Nephron progenitor cell (in vitro differentiated cells): Measurements from ENCODE around the gene GCDH.

Experiments used
- DNase-seq: peaks from one replicate; pipeline ENCODE4 v3.0.0; 2021
- H3K27ac Mint-ChIP-seq: 2 replicates; pipeline ENCODE4 v1.8.0; 2021; ENCODE audit warnings: mild to moderate bottlenecking, moderate library complexity, mixed read lengths
- H3K27me3 Mint-ChIP-seq: 2 replicates; pipeline ENCODE4 v1.8.0; 2021; ENCODE audit warnings: mild to moderate bottlenecking, low read depth, mixed read lengths; ENCODE audit not compliant: poor library complexity
- H3K36me3 Mint-ChIP-seq: 2 replicates; pipeline ENCODE4 v1.8.0; 2021; ENCODE audit warnings: low read depth, mixed read lengths
- H3K4me1 Mint-ChIP-seq: 2 replicates; pipeline ENCODE4 v1.8.0; 2021; ENCODE audit warnings: mixed read lengths
- H3K4me3 Mint-ChIP-seq: 2 replicates; pipeline ENCODE4 v1.8.0; 2021; ENCODE audit warnings: mild to moderate bottlenecking, moderate library complexity, mixed read lengths
- H3K9me3 Mint-ChIP-seq: 2 replicates; pipeline ENCODE4 v1.8.0; 2021; ENCODE audit warnings: mild to moderate bottlenecking, moderate library complexity, mixed read lengths
- TF ChIP-seq, protein P1 (sequence below): fragments of 200-600 bp; sonication (generic); IDR thresholded peaks from 2 replicates; pipeline ENCODE4 v1.5.0; 2021; ENCODE audit warnings: antibody characterized with exemption

Gene GCDH

DNA sequence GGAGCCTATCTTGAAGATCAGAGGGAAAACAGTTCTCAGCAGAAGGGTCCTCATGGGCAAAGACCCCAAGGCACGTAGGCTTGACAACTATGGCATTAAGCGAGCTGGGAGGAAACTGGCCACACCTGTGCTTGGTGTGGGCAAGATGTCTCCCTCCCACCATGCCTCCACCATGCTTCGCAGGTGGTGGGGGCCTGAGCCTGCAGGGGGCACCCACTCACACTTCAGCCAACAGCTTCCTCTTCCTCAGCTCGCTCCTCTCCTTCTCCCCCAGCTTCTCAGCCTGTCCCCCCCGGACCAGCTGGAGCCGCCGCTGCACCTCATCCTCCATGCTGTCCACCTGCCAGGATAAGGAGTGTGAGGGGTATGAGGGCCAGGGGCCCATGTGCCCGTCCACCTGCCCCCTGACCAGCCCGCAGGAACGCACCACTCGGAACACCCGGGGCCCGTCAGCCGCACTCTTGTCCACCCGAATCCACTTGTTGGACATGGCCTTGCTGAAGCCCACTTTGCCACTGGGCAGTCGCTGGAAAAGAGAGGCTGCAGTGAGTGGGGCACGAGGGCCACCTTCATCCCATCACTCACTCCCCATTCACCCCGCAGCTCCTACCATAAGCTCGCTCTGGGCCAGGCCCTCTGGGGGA lies 39.2 kb downstream of the GCDH start:
- TF ChIP-seq, protein P1, sequence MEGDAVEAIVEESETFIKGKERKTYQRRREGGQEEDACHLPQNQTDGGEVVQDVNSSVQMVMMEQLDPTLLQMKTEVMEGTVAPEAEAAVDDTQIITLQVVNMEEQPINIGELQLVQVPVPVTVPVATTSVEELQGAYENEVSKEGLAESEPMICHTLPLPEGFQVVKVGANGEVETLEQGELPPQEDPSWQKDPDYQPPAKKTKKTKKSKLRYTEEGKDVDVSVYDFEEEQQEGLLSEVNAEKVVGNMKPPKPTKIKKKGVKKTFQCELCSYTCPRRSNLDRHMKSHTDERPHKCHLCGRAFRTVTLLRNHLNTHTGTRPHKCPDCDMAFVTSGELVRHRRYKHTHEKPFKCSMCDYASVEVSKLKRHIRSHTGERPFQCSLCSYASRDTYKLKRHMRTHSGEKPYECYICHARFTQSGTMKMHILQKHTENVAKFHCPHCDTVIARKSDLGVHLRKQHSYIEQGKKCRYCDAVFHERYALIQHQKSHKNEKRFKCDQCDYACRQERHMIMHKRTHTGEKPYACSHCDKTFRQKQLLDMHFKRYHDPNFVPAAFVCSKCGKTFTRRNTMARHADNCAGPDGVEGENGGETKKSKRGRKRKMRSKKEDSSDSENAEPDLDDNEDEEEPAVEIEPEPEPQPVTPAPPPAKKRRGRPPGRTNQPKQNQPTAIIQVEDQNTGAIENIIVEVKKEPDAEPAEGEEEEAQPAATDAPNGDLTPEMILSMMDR: no peak
- DNase-seq: no peak
- H3K9me3 Mint-ChIP-seq: no peaks in the 10 kb centered on the region
- H3K4me3 Mint-ChIP-seq: no peak overlapping the region
- peaks cover 22% of the 10 kb centered on the region for H3K4me1 Mint-ChIP-seq
- H3K36me3 Mint-ChIP-seq: peaks cover 36% of the 10 kb centered on the region
- H3K27ac Mint-ChIP-seq: no peak overlapping the region
- no peaks in the 10 kb centered on the region for H3K27me3 Mint-ChIP-seq

DNA sequence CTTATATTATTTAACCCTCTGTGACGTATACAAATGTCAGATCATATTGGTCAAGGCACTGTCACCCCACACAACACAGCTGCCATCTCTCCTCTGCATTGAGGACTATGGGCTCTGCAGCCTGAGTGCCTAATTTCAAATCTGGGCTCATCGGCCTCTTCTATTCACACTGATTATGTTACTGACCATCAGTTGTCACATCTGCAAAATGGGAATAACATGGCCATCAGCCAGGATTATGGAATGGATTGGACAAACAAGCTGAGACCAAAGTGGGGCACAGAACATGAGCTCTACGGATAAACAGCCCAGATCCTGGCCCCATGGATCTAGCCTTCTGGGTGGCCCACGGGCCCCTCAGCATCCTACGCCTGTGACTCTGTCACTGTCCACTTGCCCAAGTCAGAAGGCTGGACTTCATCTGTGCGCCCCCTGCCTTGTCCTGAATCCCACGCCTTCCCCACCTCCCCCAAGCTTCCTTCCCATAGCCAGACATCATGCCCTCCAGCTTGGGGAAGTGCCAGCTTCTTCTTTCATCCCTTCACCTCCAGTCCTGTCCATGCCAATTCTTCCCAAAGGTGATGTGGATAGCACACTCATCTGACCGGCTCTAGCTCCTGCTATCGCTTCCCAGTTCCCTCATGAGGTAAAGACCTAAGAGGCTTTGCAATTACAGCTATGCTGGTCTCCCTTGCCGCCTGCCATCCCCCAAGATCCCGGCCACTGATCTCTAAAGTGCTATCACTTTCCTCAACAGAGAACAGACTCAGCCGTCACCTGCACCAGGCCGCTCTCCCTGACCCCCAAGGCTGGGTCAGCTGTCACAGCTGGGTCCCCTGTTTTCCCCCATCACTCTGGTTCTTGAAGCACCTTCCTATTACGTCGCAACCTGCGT lies 41.7 kb downstream of the GCDH start:
- H3K27ac Mint-ChIP-seq: peak overlapping the region; percentile 91

DNA sequence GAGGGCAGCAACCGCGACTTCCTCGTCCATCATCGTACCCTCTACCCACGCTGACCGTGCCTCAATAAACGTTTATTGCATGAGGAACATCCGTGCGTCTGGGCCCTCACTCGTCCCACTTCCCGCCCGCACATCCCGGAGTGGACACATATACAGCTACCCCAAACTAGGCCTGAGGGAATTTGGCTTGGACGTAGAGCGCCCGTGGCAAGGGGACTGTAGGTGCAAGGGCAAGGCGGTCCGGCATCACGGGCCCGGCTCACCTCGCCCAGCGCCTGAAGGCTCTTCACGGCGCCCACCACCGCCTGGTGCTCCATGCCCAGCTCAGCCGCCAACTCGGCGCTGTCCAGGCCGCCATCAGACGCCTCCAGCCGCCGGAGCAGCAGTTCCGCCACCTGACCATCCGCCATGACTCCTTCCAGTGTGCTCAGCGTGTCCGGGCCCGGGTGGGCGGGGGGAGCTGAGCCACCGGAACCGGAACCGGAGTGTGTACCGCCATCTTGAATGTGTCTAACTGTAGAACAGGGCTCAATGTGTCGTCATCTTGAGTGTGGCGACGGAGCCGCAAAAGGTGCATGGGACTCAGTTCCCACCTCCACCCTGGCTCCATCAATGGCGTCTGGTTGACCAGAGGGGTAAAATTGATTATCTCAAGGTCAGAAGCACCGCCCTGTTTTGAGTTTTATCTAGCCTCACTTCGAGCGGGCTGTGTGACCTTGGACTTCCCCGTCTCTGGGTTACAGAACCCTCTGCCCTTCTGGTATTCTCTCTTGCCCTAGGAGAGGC lies 42.5 kb downstream of the GCDH start, which contains the start of gene FARSA:
Gene FARSA, minus strand, starts transcription at position 425 of the 786 bp plus-strand sequence. Its CDS starts 15 bp downstream, at position 410.
- TF ChIP-seq, protein P1: no peak
- H3K36me3 Mint-ChIP-seq: peaks cover 18% of the 10 kb centered on the region
- peak within 1 kb of the TSS; percentile 99 for H3K4me3 Mint-ChIP-seq
- H3K4me1 Mint-ChIP-seq: peaks cover 39% of the 10 kb centered on the region
- peak; percentile 88 for DNase-seq
- no peaks in the 10 kb centered on the region for H3K27me3 Mint-ChIP-seq
- H3K27ac Mint-ChIP-seq: peak within 1 kb of the TSS; percentile 91
- no peaks in the 10 kb centered on the region for H3K9me3 Mint-ChIP-seq

More for the DNA sequence above, 41.7 kb downstream of the GCDH start:
- no peaks in the 10 kb centered on the region for H3K27me3 Mint-ChIP-seq
- H3K4me3 Mint-ChIP-seq: peak overlapping the region; percentile 99
- H3K9me3 Mint-ChIP-seq: no peaks in the 10 kb centered on the region
- DNase-seq: no peak
- H3K4me1 Mint-ChIP-seq: peaks cover 36% of the 10 kb centered on the region
- TF ChIP-seq, protein P1: no peak
- H3K36me3 Mint-ChIP-seq: peaks cover 24% of the 10 kb centered on the region

DNA sequence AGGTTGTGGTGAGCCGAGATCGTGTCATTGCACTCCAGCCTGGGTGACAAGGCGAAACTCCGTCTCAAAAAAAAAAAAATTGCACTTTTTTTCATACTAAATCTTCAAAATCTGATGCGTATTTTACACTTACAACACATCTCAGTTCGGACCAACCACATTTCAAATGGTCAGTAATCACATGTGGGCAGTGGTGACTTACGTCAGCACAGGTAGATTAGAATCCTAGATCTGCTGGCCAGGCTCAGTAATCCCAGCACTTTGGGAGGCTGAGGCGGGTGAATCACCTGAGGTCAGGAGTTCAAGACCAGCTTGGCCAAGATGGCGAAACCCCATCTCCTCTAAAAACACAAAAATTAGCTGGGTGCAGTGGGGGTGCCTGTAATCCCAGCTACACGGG lies 44.1 kb downstream of the GCDH start:
- Mint-ChIP-seq H3K36me3 (peaks cover 19% of the 10 kb centered on the region), H3K27me3 (no peaks in the 10 kb centered on the region), H3K9me3 (no peaks in the 10 kb centered on the region), H3K4me3 (no peak overlapping the region), H3K27ac (no peak overlapping the region), H3K4me1 (peaks cover 52% of the 10 kb centered on the region)
- no peak for DNase-seq
- TF ChIP-seq, protein P1: no peak

DNA sequence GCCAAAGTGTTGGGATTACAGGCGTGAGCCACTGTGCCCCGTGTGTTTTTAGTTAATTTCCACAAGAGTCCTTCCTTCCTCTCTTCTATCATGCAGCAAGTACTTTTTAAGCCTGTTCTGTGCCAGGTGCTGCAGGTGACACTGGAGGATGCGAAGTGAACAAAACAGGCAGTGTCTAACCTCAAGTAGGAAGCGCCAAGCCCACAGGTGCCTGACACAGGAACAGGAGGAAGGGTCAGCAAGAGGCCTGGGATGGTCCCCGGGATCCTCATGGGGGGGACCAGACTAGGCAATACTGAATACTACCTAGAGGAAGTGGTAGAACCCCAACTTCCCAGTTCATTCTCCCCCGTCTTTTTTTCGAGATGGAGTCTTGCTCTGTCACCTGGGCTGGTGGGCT lies 45.6 kb downstream of the GCDH start:
- TF ChIP-seq, protein P1: no peak
- no peaks in the 10 kb centered on the region for H3K27me3 Mint-ChIP-seq
- peaks cover 62% of the 10 kb centered on the region for H3K4me1 Mint-ChIP-seq
- H3K36me3 Mint-ChIP-seq: peaks cover 35% of the 10 kb centered on the region
- no peak for DNase-seq
- no peak overlapping the region for H3K27ac Mint-ChIP-seq
- no peaks in the 10 kb centered on the region for H3K9me3 Mint-ChIP-seq
- no peak overlapping the region for H3K4me3 Mint-ChIP-seq
